Psoas muscle (tissue), 8 donors: ENCODE data around the gene TUBB4B. TPM values are rescaled to one million over a fixed set of nuclear protein-coding genes. Genes with fewer than 3 reads are reported as not detected.

Experiments used
- ATAC-seq, 4 donors: fragments of 200-7000 bp; cut with Tn5 transposase; one replicate each; pipeline ENCODE4 v1.9.1; 2020; ENCODE audit warnings: moderate library complexity in 3 of 4, mild to moderate bottlenecking in 2 of 4
- DNase-seq, 2 donors: peaks; one replicate each; pipeline ENCODE4 v3.0.0-alpha.2; 2020
- H3K27ac ChIP-seq: fragments of 200-600 bp; one replicate; pipeline ENCODE4 v1.8.0; 2022
- H3K27me3 ChIP-seq, 3 donors: fragments of 200-600 bp in 1 of 3; one replicate each; pipeline versions ENCODE4 v1.6.1 to v1.8.0; 2013 to 2022; ENCODE audit warnings: low read length in 2 of 3, mild to moderate bottlenecking in 2 of 3, moderate library complexity in 1 of 3; ENCODE audit not compliant: insufficient read depth in 3 of 3
- H3K36me3 ChIP-seq, 2 donors: fragments of 200-600 bp in 1 of 2; one replicate each; pipeline versions ENCODE4 v1.6.1 to v1.8.0; 2013 to 2022; ENCODE audit warnings: low read depth in 1 of 2, mild to moderate bottlenecking in 1 of 2, moderate library complexity in 1 of 2; ENCODE audit not compliant: insufficient read depth in 1 of 2
- H3K4me1 ChIP-seq: fragments of 200-600 bp; one replicate; pipeline ENCODE4 v1.8.0; 2022
- H3K4me3 ChIP-seq: fragments of 200-600 bp; one replicate; pipeline ENCODE4 v1.8.0; 2022; ENCODE audit warnings: mild to moderate bottlenecking
- H3K9me3 ChIP-seq: fragments of 200-600 bp; one replicate; pipeline ENCODE4 v1.8.0; 2022
- CTCF ChIP-seq: fragments of 200-600 bp; IDR thresholded peaks from one replicate; pipeline ENCODE4 v1.8.0; 2022; ENCODE audit warnings: antibody characterized with exemption
- WGBS, 3 donors: extraction: QIAGEN DNeasy Blood & Tissue Kit; methylation state at CpG; one replicate each; pipeline versions ENCODE4 v1.1.6 to v1.1.7; 2013; 5-methylcytosine and 5-hydroxymethylcytosine counted together
- intact Hi-C, 2 donors: fragments of 100-400 bp; cut with DNase I; formaldehyde crosslinking; loops; one replicate each; pipeline versions ENCODE4 v1.11.0 to v1.14.2; 2022
- polyA plus RNA-seq, 3 donors: library from polyadenylated mRNA; stranded (reverse); fragments of 200-250 nt; gene quantifications; one replicate each; pipeline ENCODE4 v1.2.3, GENCODE V29; 2013
- total RNA-seq, 4 donors: library from RNA; stranded (reverse); fragmentation: NEBNext Ultra II Directional in 2 of 4; extraction: Animal tissue kit (Norgen Biotek cat#: 25700) in 2 of 4; gene quantifications; one replicate each; pipeline versions ENCODE4 v1.2.1 to v1.2.4, GENCODE V29; 2021 to 2023
- donor health status: healthy with polysubstance abuse.
- donor health status: DM: no; HTN: no; CAD: no; lungs with moderate emphysema.
- donor health status: Bipolar disorder and iron deficiency.
- donor health status: healthy.
- donor health status: DM: yes; HTN: yes; CAD: no.
- donor health status: DM: no; HTN: no; CAD: no.
- donor health status: DM: no; HTN: no; CAD: no.
- donor health status: DM: yes; HTN: yes; CAD: no.

The TUBB4B gene
- total and polyA plus RNA-seq, 7 donors = 111 to 838 (median 273) TPM

GRCh38 chr9:137218212-137218753 is 22.8 kb upstream of the TUBB4B start:
- intact Hi-C loops = no loop called here
- ATAC-seq = no peak
- H3K9me3 ChIP-seq = no peaks in the 10 kb centered on the region
- H3K27ac ChIP-seq = no peak overlapping the region
- 86 to 87% (median 86%) methylated on average over 30 of the region's 30 CpGs for whole genome bisulfite sequencing, 3 donors
- H3K36me3 ChIP-seq = peaks cover 0 to 12% of the 10 kb centered on the region in 2 donors
- no peak for DNase-seq
- no peaks in the 10 kb centered on the region for H3K27me3 ChIP-seq
- H3K4me3 ChIP-seq = no peak overlapping the region
- H3K4me1 ChIP-seq = peaks cover 7% of the 10 kb centered on the region
- TF ChIP-seq CTCF = no peak

GRCh38 chr9:137218754-137219271 is 22.3 kb upstream of the TUBB4B start:
- ATAC-seq (no peak), DNase-seq (no peak)
- WGBS, 3 donors = 82 to 88% (median 85%) methylated on average over 12 of the region's 12 CpGs
- Histone ChIP-seq H3K9me3 (no peaks in the 10 kb centered on the region), H3K36me3 (peaks cover 0 to 12% of the 10 kb centered on the region in 2 donors), H3K27me3 (no peaks in the 10 kb centered on the region), H3K4me3 (no peak overlapping the region), H3K4me1 (peaks cover 7% of the 10 kb centered on the region), H3K27ac (no peak overlapping the region)
- intact Hi-C loops = no loop called here
- no peak for TF ChIP-seq CTCF

- 77 to 82% (median 80%) methylated on average over 10 of the region's 10 CpGs for WGBS, 3 donors
- H3K4me1 ChIP-seq = peaks cover 11% of the 10 kb centered on the region
These were observed 21.2 kb upstream of the TUBB4B start for GRCh38 chr9:137219757-137220316.

GRCh38 chr9:137220317-137221094 is 20.6 kb upstream of the TUBB4B start:
- Histone ChIP-seq H3K4me1 (peaks cover 11% of the 10 kb centered on the region), H3K36me3 (peaks cover 0 to 4% of the 10 kb centered on the region in 2 donors), H3K4me3 (no peak overlapping the region), H3K27ac (no peak overlapping the region), H3K9me3 (no peaks in the 10 kb centered on the region), H3K27me3 (no peaks in the 10 kb centered on the region)
- ATAC-seq (no peak), DNase-seq (no peak)
- TF ChIP-seq CTCF = no peak
- intact Hi-C loops = no loop called here
- WGBS, 3 donors = 86 to 91% (median 90%) methylated on average over 47 to 52 of the region's 52 CpGs

More at GRCh38 chr9:137219757-137220316, 21.2 kb upstream of the TUBB4B start:
- ATAC-seq (no peak), DNase-seq (no peak)
- H3K4me3 ChIP-seq = no peak overlapping the region
- TF ChIP-seq CTCF = no peak
- no peak overlapping the region for H3K27ac ChIP-seq
- no peaks in the 10 kb centered on the region for H3K27me3 ChIP-seq
- H3K36me3 ChIP-seq = peaks cover 0 to 10% of the 10 kb centered on the region in 2 donors
- no peaks in the 10 kb centered on the region for H3K9me3 ChIP-seq
- intact Hi-C loops = no loop called here
